ENCODE data around the gene NPTX1.

DNA sequence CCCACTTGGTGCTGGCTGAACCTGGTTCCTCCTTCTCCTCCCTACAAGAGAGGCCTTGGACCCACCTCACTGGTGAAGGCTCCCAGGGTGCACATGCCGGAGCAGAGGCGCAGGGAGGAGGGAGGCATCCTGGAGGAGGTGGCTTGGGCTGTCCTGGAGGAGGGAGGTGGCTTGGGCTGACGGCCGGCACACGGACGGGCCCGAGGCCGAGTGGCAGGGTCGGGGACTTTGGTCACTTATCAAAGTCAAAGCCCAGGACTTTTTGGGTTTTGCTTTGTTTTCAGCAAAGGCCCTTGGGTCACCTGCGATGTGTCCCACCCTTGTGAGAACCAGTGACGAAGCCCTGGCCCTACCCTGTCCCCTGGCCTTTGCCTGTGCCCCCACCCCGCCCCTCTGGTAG lies 32.9 kb downstream of the NPTX1 start:
- TF ChIP-seq, protein P1, sequence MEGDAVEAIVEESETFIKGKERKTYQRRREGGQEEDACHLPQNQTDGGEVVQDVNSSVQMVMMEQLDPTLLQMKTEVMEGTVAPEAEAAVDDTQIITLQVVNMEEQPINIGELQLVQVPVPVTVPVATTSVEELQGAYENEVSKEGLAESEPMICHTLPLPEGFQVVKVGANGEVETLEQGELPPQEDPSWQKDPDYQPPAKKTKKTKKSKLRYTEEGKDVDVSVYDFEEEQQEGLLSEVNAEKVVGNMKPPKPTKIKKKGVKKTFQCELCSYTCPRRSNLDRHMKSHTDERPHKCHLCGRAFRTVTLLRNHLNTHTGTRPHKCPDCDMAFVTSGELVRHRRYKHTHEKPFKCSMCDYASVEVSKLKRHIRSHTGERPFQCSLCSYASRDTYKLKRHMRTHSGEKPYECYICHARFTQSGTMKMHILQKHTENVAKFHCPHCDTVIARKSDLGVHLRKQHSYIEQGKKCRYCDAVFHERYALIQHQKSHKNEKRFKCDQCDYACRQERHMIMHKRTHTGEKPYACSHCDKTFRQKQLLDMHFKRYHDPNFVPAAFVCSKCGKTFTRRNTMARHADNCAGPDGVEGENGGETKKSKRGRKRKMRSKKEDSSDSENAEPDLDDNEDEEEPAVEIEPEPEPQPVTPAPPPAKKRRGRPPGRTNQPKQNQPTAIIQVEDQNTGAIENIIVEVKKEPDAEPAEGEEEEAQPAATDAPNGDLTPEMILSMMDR (IDR thresholded peaks at IDR 0.05; ENCODE audit: low read depth, low read length, poor library complexity, severe bottlenecking): no peak
- TF ChIP-seq EZH2phosphoT487 (IDR thresholded peaks at IDR 0.05; ENCODE audit: borderline replicate concordance, low read length): no peak

All from DOHH2 (cell line).